OCI-LY7 (cell line): Measurements from ENCODE around the gene LPP.

Source experiments
- EZH2phosphoT487 ChIP-seq: fragments of 200-600 bp; sonication (generic); IDR thresholded peaks from 2 replicates; pipeline ENCODE4 v1.6.1; 2018; ENCODE audit warnings: low read depth, borderline replicate concordance, mild to moderate bottlenecking, mixed run types, antibody characterized with exemption, low read length, moderate library complexity, mixed read lengths
- TF ChIP-seq, protein P1 (sequence below): fragments of 200-600 bp; sonication (generic); conservative IDR thresholded peaks from 2 replicates; pipeline ENCODE4 v1.5.1; 2014; ENCODE audit warnings: mild to moderate bottlenecking, antibody characterized with exemption, low read length, moderate library complexity, mixed read lengths

- TF ChIP-seq, protein P1, sequence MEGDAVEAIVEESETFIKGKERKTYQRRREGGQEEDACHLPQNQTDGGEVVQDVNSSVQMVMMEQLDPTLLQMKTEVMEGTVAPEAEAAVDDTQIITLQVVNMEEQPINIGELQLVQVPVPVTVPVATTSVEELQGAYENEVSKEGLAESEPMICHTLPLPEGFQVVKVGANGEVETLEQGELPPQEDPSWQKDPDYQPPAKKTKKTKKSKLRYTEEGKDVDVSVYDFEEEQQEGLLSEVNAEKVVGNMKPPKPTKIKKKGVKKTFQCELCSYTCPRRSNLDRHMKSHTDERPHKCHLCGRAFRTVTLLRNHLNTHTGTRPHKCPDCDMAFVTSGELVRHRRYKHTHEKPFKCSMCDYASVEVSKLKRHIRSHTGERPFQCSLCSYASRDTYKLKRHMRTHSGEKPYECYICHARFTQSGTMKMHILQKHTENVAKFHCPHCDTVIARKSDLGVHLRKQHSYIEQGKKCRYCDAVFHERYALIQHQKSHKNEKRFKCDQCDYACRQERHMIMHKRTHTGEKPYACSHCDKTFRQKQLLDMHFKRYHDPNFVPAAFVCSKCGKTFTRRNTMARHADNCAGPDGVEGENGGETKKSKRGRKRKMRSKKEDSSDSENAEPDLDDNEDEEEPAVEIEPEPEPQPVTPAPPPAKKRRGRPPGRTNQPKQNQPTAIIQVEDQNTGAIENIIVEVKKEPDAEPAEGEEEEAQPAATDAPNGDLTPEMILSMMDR, result no peak
- TF ChIP-seq EZH2phosphoT487, result no peak
Measured at GRCh38 chr3:188605905-188606304, 451.9 kb downstream of the LPP start.
